HUES6 (cell line): ENCODE measurements around the gene EREG.

Source experiments
- H3K27ac ChIP-seq: 2 replicates; pipeline ENCODE4 v1.7.0; 2013; ENCODE audit warnings: low read depth, mild to moderate bottlenecking, low read length, inconsistent platforms
- H3K27me3 ChIP-seq: 2 replicates; pipeline ENCODE4 v1.6.1; 2013; ENCODE audit warnings: low read length; ENCODE audit not compliant: control insufficient read depth, insufficient read depth
- H3K36me3 ChIP-seq: 2 replicates; pipeline ENCODE4 v1.6.1; 2013; ENCODE audit warnings: low read length; ENCODE audit not compliant: control insufficient read depth, insufficient read depth
- H3K4me1 ChIP-seq: 2 replicates; pipeline ENCODE4 v1.6.1; 2013; ENCODE audit warnings: low read length; ENCODE audit not compliant: control insufficient read depth, insufficient read depth
- H3K4me3 ChIP-seq: 2 replicates; pipeline ENCODE4 v1.5.1; 2013; ENCODE audit warnings: low read depth, low read length
- H3K9ac ChIP-seq: one replicate; pipeline ENCODE4 v1.6.1; 2013; ENCODE audit warnings: mild to moderate bottlenecking, low read length
- H3K9me3 ChIP-seq: 2 replicates; pipeline ENCODE4 v1.6.1; 2013; ENCODE audit warnings: low read depth, low read length; ENCODE audit not compliant: control insufficient read depth, insufficient read depth

The EREG gene

DNA sequence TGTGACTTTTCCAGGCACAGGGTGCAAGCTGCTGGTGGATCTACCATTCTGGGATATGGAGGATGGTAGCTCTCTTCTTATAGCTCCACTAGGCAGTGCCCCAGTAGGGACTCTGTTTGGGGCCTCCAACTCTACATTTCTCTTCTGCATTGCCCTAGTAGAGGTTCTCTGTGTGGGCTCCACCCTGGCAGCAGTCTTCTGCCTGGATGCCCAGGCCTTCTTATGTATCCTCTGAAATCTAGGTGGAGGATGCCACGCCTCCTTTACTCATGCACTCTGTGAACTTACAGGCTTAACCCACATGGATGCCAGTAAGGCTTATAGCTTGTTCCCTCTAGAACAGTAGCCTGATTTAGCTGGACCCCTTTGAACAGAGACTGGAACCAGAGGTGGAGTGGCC lies 20.9 kb upstream of the EREG start:
- Histone ChIP-seq H3K9me3 (peaks cover 34% of the 10 kb centered on the region), H3K36me3 (no peaks in the 10 kb centered on the region), H3K4me3 (no peak overlapping the region), H3K4me1 (no peaks in the 10 kb centered on the region), H3K9ac (no peak overlapping the region), H3K27ac (no peak overlapping the region), H3K27me3 (no peaks in the 10 kb centered on the region)

DNA sequence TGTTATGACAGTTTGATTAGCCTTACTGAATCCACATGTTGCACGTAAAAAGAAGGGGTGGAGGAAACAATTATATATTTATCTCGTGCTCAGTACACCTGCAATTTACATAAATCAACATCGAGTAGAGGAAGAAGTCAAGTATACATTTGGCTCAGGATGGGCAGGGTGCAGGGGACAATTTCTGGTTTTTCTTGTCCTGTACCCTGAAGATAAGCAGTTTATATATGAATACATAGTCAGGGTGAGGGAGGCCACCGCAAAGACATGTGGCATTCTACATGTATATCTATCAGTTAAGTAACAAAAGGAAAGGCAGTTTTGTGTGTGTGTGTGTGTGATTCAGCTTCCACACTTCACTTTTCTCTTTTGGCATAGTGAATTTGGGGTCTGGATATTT lies 11.1 kb upstream of the EREG start:
- Histone ChIP-seq H3K4me3 (no peak overlapping the region), H3K9ac (no peak overlapping the region), H3K27me3 (no peaks in the 10 kb centered on the region), H3K9me3 (no peaks in the 10 kb centered on the region), H3K36me3 (no peaks in the 10 kb centered on the region), H3K4me1 (no peaks in the 10 kb centered on the region), H3K27ac (no peak overlapping the region)

- no peaks in the 10 kb centered on the region for H3K27me3 ChIP-seq
- no peaks in the 10 kb centered on the region for H3K4me1 ChIP-seq
- H3K9ac ChIP-seq, result no peak overlapping the region
- no peaks in the 10 kb centered on the region for H3K36me3 ChIP-seq
- H3K9me3 ChIP-seq, result no peaks in the 10 kb centered on the region
- no peak overlapping the region for H3K4me3 ChIP-seq
- no peak overlapping the region for H3K27ac ChIP-seq
Measured at GRCh38 chr4:74357965-74358364, 7.0 kb upstream of the EREG start.

DNA sequence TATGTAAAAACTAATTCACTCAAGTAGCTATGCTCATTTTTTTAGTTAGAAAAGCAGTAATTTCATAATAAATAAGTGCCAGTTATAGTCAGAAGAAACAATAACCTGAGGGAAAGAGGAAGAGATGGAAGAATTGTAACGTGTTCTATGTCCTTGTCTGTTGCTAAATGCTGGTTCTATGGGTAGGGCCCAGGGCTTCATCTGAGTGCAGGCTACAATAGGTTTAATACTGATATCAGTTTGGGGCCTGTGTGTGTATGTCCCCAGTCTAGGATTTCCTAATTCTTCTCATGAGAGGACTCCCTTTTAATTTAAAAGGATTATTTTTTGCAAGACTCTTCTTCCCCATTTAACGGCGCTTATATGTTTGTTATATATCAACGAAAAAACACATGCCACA lies 3.3 kb upstream of the EREG start:
- no peaks in the 10 kb centered on the region for H3K9me3 ChIP-seq
- peaks cover 29% of the 10 kb centered on the region for H3K27me3 ChIP-seq
- H3K9ac ChIP-seq, result no peak overlapping the region
- H3K36me3 ChIP-seq, result no peaks in the 10 kb centered on the region
- H3K4me3 ChIP-seq, result no peak overlapping the region
- no peak overlapping the region for H3K27ac ChIP-seq
- no peaks in the 10 kb centered on the region for H3K4me1 ChIP-seq

- no peaks in the 10 kb centered on the region for H3K9me3 ChIP-seq
- no peak overlapping the region for H3K4me3 ChIP-seq
- peaks cover 31% of the 10 kb centered on the region for H3K27me3 ChIP-seq
- no peak overlapping the region for H3K9ac ChIP-seq
- H3K27ac ChIP-seq, result no peak overlapping the region
- no peaks in the 10 kb centered on the region for H3K36me3 ChIP-seq
- H3K4me1 ChIP-seq, result no peaks in the 10 kb centered on the region
Measured at GRCh38 chr4:74362347-74362746, 2.6 kb upstream of the EREG start.

DNA sequence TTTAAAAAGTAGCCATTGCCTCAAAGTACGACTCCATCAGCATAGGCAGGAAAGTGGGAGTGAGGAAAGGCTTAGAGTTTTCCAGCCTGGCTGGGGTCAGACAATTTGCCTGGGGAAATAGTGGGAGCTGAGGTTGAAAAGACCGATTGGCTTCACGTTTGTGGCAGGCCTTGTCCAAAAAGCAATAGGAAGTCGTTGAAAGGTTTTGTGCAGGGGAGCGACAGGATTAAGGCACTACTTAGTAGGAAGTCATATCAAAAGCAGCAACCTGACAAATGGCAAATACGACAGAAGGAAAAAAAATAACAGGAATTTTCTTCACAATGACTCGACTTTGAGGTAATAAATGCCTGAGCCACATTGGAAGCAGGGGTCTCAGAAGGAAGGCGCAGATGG lies 691 bp upstream of the EREG start:
- no peak overlapping the region for H3K27ac ChIP-seq
- H3K9ac ChIP-seq, result no peak overlapping the region
- no peaks in the 10 kb centered on the region for H3K36me3 ChIP-seq
- H3K9me3 ChIP-seq, result no peaks in the 10 kb centered on the region
- no peaks in the 10 kb centered on the region for H3K4me1 ChIP-seq
- peaks cover 31% of the 10 kb centered on the region for H3K27me3 ChIP-seq
- H3K4me3 ChIP-seq, result peak overlapping the region; percentile 79

GRCh38 chr4:74365761-74366160 lies 816 bp downstream of the EREG start:
- H3K4me1 ChIP-seq, result no peaks in the 10 kb centered on the region
- H3K36me3 ChIP-seq, result no peaks in the 10 kb centered on the region
- no peak overlapping the region for H3K27ac ChIP-seq
- no peak overlapping the region for H3K9ac ChIP-seq
- no peaks in the 10 kb centered on the region for H3K9me3 ChIP-seq
- peaks cover 31% of the 10 kb centered on the region for H3K27me3 ChIP-seq
- peak overlapping the region; percentile 79 for H3K4me3 ChIP-seq

DNA sequence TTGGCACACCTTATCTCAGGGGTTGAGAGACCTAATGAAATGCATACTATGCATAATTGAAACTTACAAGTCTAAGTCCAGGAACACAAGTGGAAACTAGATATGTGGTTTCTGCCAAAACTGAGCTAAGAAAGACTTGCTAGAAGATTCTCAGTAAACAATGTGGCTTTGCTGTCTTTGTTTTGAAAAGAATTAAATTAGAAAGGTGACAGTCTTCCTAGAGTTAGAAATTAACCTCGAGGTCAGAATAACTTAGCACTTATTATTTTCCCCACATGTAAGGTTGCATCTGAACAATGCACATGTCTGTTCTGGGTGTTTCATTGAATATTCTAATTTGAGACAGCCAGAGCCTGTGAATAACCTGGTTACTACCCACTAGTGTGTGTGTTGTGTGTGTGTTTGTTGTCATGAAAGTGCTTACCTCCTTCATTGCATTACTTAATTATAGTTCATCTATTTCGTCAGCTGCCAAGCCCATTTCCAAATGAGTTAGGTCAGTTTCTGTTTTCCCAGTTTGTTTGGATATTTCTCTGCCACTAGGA lies 1.5 kb downstream of the EREG start:
- Histone ChIP-seq H3K9ac (no peak overlapping the region), H3K27me3 (peaks cover 31% of the 10 kb centered on the region), H3K4me3 (no peak overlapping the region), H3K36me3 (no peaks in the 10 kb centered on the region), H3K9me3 (no peaks in the 10 kb centered on the region), H3K4me1 (no peaks in the 10 kb centered on the region), H3K27ac (no peak overlapping the region)

DNA sequence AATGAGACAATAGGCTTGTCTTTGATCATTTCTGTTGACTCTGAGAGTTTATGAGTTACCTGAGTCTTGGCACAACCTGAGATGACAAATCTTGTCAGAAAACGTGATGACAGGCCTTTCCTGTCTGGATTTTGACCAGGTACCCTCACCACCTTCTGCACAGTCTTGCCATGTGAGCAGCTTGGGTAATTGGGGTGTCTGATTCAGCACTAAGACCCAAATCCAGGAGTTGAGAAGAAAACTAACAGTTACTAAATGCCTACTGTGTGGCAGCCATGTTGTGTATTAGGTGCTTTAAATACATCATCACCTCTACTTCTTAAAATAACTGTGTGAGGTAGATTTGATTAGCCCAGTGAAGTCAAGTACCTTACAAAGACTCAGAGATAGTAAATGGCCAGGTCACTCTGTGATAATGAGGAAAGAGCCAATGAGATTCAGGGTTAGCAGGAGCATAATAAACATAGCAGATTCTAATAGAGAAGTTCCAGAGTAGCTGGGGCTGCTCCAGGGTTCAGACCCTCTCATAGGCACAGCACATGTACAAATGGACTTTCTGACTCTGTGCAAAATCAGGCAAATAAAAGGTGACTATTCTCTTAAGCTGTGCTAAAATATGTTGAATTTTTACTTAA lies 2.8 kb downstream of the EREG start:
- Histone ChIP-seq H3K4me1 (no peaks in the 10 kb centered on the region), H3K9ac (no peak overlapping the region), H3K9me3 (no peaks in the 10 kb centered on the region), H3K27me3 (peaks cover 31% of the 10 kb centered on the region), H3K4me3 (no peak overlapping the region), H3K36me3 (no peaks in the 10 kb centered on the region), H3K27ac (no peak overlapping the region)

DNA sequence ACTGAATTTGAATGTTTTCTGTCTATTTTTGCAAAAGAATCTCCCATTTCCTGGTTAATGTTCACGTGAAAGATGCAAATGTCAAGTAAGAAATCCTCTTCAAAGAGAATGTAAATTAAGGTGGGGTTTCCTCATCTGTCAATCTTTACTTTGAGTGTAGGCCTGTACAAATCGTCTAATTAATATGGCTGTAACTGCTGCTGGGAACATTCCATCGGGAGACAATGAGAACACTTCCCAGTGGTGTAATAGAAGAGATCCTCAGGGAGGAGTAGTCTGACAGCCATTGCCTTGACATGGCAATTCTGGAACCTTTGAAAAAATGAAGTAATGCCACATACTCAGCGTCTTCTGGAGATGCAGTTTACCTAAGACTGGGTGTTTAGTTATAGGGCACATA lies 3.7 kb downstream of the EREG start:
- H3K9me3 ChIP-seq, result no peaks in the 10 kb centered on the region
- no peaks in the 10 kb centered on the region for H3K36me3 ChIP-seq
- H3K4me1 ChIP-seq, result no peaks in the 10 kb centered on the region
- no peak overlapping the region for H3K4me3 ChIP-seq
- H3K27ac ChIP-seq, result no peak overlapping the region
- peaks cover 31% of the 10 kb centered on the region for H3K27me3 ChIP-seq
- no peak overlapping the region for H3K9ac ChIP-seq

- H3K9me3 ChIP-seq, result no peaks in the 10 kb centered on the region
- H3K36me3 ChIP-seq, result no peaks in the 10 kb centered on the region
Measured at GRCh38 chr4:74369855-74370254, 4.9 kb downstream of the EREG start.

More at GRCh38 chr4:74369855-74370254, 4.9 kb downstream of the EREG start:
- Histone ChIP-seq H3K27me3 (peaks cover 19% of the 10 kb centered on the region), H3K27ac (no peak overlapping the region), H3K9ac (no peak overlapping the region), H3K4me3 (no peak overlapping the region), H3K4me1 (no peaks in the 10 kb centered on the region)
